Measurements from ENCODE around the gene MCU. TPM values are rescaled to one million over a fixed set of nuclear protein-coding genes. Genes with fewer than 3 reads are reported as not detected.
"Not testable (repeated sequence)": the region's sequence is repeated elsewhere in the genome, so short reads cannot be mapped to it uniquely, and the experiment has no call there.

MCU gene
- total RNA-seq, 1 donor from 2014 or later, result 66.3 TPM

DNA sequence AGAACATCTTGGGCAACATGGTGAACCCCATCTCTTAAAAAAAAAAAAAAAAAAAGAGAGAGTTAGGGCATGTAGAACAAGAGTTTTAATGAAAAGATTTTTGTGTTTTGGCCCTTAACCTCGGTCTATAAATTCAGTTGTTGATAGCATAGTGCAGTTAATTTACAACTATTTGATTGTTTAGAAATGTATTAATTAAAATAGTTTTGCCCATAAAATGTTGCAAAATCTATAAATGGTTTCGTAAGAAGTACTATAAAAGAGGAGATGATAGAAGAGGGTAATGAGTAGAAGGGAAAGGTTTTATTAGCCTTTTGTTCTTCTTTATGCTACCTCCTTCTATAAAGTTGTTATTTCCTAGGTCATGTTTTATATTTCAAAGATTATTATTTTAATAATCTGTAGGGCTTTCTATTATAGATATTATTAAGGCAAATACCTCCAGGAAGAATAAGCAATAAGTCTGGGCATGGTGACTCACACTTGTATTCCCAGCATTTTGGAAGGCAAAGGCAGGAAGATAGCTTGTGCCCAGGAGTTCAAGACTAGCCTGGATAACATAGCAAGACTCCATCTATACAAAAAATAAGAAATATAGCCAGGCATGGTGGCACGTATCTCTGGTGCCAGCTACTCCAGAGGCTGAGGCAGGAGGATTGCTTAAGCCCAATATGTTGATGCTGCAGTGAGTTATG, 73.3 kb downstream of the MCU start:
- peaks cover 6% of the 10 kb centered on the region for H3K36me3 Mint-ChIP-seq
- H3K79me2 ChIP-seq (ENCODE audit: low read depth), result peaks cover 49% of the 10 kb centered on the region
- H3K27ac ChIP-seq, result no peak overlapping the region
- no peaks in the 10 kb centered on the region for H3K36me3 ChIP-seq
- no peak overlapping the region for H3K4me3 ChIP-seq
- peaks cover 3% of the 10 kb centered on the region for H4K20me1 ChIP-seq (ENCODE audit: low read depth)
- no peak overlapping the region for H3K27ac Mint-ChIP-seq
- no peak overlapping the region for H2AFZ ChIP-seq (replicated peaks)
- no peaks in the 10 kb centered on the region for H3F3A ChIP-seq (ENCODE audit: low read depth)
- H3K9me3 Mint-ChIP-seq, result peaks cover 8% of the 10 kb centered on the region
- DNase-seq (ENCODE audit: low spot score), result no peak
- no peaks in the 10 kb centered on the region for H3K9me3 ChIP-seq (ENCODE audit: low read depth)
- H3K4me2 ChIP-seq, result no peak overlapping the region
- H3K4me3 Mint-ChIP-seq, result no peak overlapping the region
- no peaks in the 10 kb centered on the region for H3K4me1 Mint-ChIP-seq
- no peak for TF ChIP-seq EZH2phosphoT487 (IDR thresholded peaks at IDR 0.05)
- no peak for TF ChIP-seq EZH2 (IDR thresholded peaks at IDR 0.05)
- no peak for TF ChIP-seq CTCF (IDR thresholded peaks at IDR 0.05)
- H3K9ac ChIP-seq, result no peak overlapping the region
- no peaks in the 10 kb centered on the region for H3K4me1 ChIP-seq
- H3K27me3 ChIP-seq, result no peaks in the 10 kb centered on the region
- no peaks in the 10 kb centered on the region for H3K27me3 Mint-ChIP-seq (ENCODE audit: insufficient read depth, low read depth)

GRCh38 chr10:72771195-72771594, 79.3 kb downstream of the MCU start:
- not testable (repeated sequence) for H3K4me1 Mint-ChIP-seq; H3K4me3 Mint-ChIP-seq; H3K9ac ChIP-seq; H3K27ac Mint-ChIP-seq; H3K4me1 ChIP-seq; H3K9me3 ChIP-seq (ENCODE audit: low read depth); H4K20me1 ChIP-seq (ENCODE audit: low read depth); H3K27me3 ChIP-seq; H3K27me3 Mint-ChIP-seq (ENCODE audit: insufficient read depth, low read depth); H3K4me3 ChIP-seq; H3K27ac ChIP-seq; H2AFZ ChIP-seq (replicated peaks); DNase-seq (ENCODE audit: low spot score); H3K36me3 ChIP-seq; H3F3A ChIP-seq (ENCODE audit: low read depth); H3K4me2 ChIP-seq
- Mint-ChIP-seq H3K36me3 (peaks cover 13% of the 10 kb centered on the region), H3K9me3 (peaks cover 25% of the 10 kb centered on the region)
- H3K79me2 ChIP-seq (ENCODE audit: low read depth), result peaks cover 38% of the 10 kb centered on the region

- no peak for TF ChIP-seq EZH2 (IDR thresholded peaks at IDR 0.05)
- no peak for TF ChIP-seq EZH2phosphoT487 (IDR thresholded peaks at IDR 0.05)
- TF ChIP-seq CTCF (IDR thresholded peaks at IDR 0.05), result no peak
- Histone ChIP-seq H3F3A (ENCODE audit: low read depth) (no peaks in the 10 kb centered on the region), H4K20me1 (ENCODE audit: low read depth) (no peaks in the 10 kb centered on the region), H3K9me3 (ENCODE audit: low read depth) (no peaks in the 10 kb centered on the region), H3K27ac (no peak overlapping the region), H3K27me3 (no peaks in the 10 kb centered on the region), H3K36me3 (no peaks in the 10 kb centered on the region), H3K9ac (no peak overlapping the region), H3K4me3 (no peak overlapping the region), H3K4me2 (no peak overlapping the region), H3K79me2 (ENCODE audit: low read depth) (peaks cover 31% of the 10 kb centered on the region), H3K4me1 (no peaks in the 10 kb centered on the region), H2AFZ (replicated peaks) (no peak overlapping the region)
- no peak overlapping the region for H3K4me3 Mint-ChIP-seq
- no peak for DNase-seq (ENCODE audit: low spot score)
- H3K36me3 Mint-ChIP-seq, result peaks cover 13% of the 10 kb centered on the region
- peaks cover 25% of the 10 kb centered on the region for H3K9me3 Mint-ChIP-seq
- H3K27me3 Mint-ChIP-seq (ENCODE audit: insufficient read depth, low read depth), result peaks cover 2% of the 10 kb centered on the region
- H3K27ac Mint-ChIP-seq, result no peak overlapping the region
- H3K4me1 Mint-ChIP-seq, result no peaks in the 10 kb centered on the region
Measured at GRCh38 chr10:72772031-72772430, 80.1 kb downstream of the MCU start.

GRCh38 chr10:72779874-72780273, 87.9 kb downstream of the MCU start:
- TF ChIP-seq EZH2 (IDR thresholded peaks at IDR 0.05), result no peak
- TF ChIP-seq EZH2phosphoT487 (IDR thresholded peaks at IDR 0.05), result no peak
- no peak for TF ChIP-seq CTCF (IDR thresholded peaks at IDR 0.05)
- peaks cover 18% of the 10 kb centered on the region for H3F3A ChIP-seq (ENCODE audit: low read depth)
- peaks cover 17% of the 10 kb centered on the region for H4K20me1 ChIP-seq (ENCODE audit: low read depth)
- H3K4me1 ChIP-seq, result peaks cover 24% of the 10 kb centered on the region
- H3K9me3 ChIP-seq (ENCODE audit: low read depth), result no peaks in the 10 kb centered on the region
- no peak overlapping the region for H3K4me2 ChIP-seq
- no peaks in the 10 kb centered on the region for H3K36me3 ChIP-seq
- no peak overlapping the region for H2AFZ ChIP-seq (replicated peaks)
- no peak overlapping the region for H3K27ac Mint-ChIP-seq
- no peaks in the 10 kb centered on the region for H3K27me3 ChIP-seq
- peaks cover 2% of the 10 kb centered on the region for H3K27me3 Mint-ChIP-seq (ENCODE audit: insufficient read depth, low read depth)
- H3K36me3 Mint-ChIP-seq, result no peaks in the 10 kb centered on the region
- no peak overlapping the region for H3K4me3 Mint-ChIP-seq
- peaks cover 28% of the 10 kb centered on the region for H3K4me1 Mint-ChIP-seq
- no peak overlapping the region for H3K9ac ChIP-seq
- H3K9me3 Mint-ChIP-seq, result peaks cover 6% of the 10 kb centered on the region
- no peak overlapping the region for H3K27ac ChIP-seq
- peaks cover 21% of the 10 kb centered on the region for H3K79me2 ChIP-seq (ENCODE audit: low read depth)
- no peak overlapping the region for H3K4me3 ChIP-seq
- DNase-seq (ENCODE audit: low spot score), result no peak

Data from neural progenitor cell (in vitro differentiated cells).